Measurements from ENCODE around the gene PCNX2. TPM values are rescaled to one million over a fixed set of nuclear protein-coding genes. Genes with fewer than 3 reads are reported as not detected.

The PCNX2 gene
- total and polyA plus RNA-seq, 7 donors, result 1.8 to 13.8 (median 5.1) TPM

- no peak for DNase-seq
- no peak overlapping the region for H3K4me3 ChIP-seq
- no peaks in the 10 kb centered on the region for H3K36me3 ChIP-seq
- intact Hi-C loops (cut with DNase I), result no loop called here
- H3K4me1 ChIP-seq, result no peaks in the 10 kb centered on the region
- TF ChIP-seq CTCF (IDR thresholded peaks at IDR 0.05) (no peak), POLR2AphosphoS5 (IDR thresholded peaks at IDR 0.05) (no peak)
- 92 to 97% methylated on average over 6 of the region's 6 CpGs for WGBS, 2 donors
- H3K27ac ChIP-seq, result no peak overlapping the region
- no peaks in the 10 kb centered on the region for H3K9me3 ChIP-seq
- no peaks in the 10 kb centered on the region for H3K27me3 ChIP-seq
These were observed 143.7 kb downstream of the PCNX2 start for GRCh38 chr1:233151861-233152260.

GRCh38 chr1:233144434-233144833 lies 151.1 kb downstream of the PCNX2 start:
- Histone ChIP-seq H3K27me3 (no peaks in the 10 kb centered on the region), H3K4me1 (no peaks in the 10 kb centered on the region), H3K4me3 (no peak overlapping the region), H3K36me3 (no peaks in the 10 kb centered on the region), H3K9me3 (no peaks in the 10 kb centered on the region), H3K27ac (no peak overlapping the region)
- intact Hi-C loops (cut with DNase I), result no loop called here
- TF ChIP-seq EP300 (IDR thresholded peaks at IDR 0.05), result no peak
- TF ChIP-seq POLR2AphosphoS5 (IDR thresholded peaks at IDR 0.05), result no peak
- no peak for TF ChIP-seq CTCF (IDR thresholded peaks at IDR 0.05)
- no peak for TF ChIP-seq POLR2A (IDR thresholded peaks at IDR 0.05)
- WGBS, 2 donors, result 79 to 90% methylated on average over 2 of the region's 2 CpGs
- no peak for DNase-seq

- intact Hi-C loops (cut with DNase I), result no loop called here
- TF ChIP-seq EP300 (IDR thresholded peaks at IDR 0.05) (no peak), POLR2AphosphoS5 (IDR thresholded peaks at IDR 0.05) (no peak), CTCF (IDR thresholded peaks at IDR 0.05) (no peak), POLR2A (IDR thresholded peaks at IDR 0.05) (no peak)
- Histone ChIP-seq H3K4me3 (no peak overlapping the region), H3K9me3 (no peaks in the 10 kb centered on the region), H3K36me3 (no peaks in the 10 kb centered on the region), H3K27me3 (no peaks in the 10 kb centered on the region), H3K4me1 (no peaks in the 10 kb centered on the region), H3K27ac (no peak overlapping the region)
- 95 to 96% methylated on average over 4 of the region's 4 CpGs for WGBS, 2 donors
- no peak for DNase-seq
These were observed 152.3 kb downstream of the PCNX2 start for GRCh38 chr1:233143241-233143640.

GRCh38 chr1:233140974-233141373 lies 154.6 kb downstream of the PCNX2 start:
- Histone ChIP-seq H3K9me3 (no peaks in the 10 kb centered on the region), H3K27ac (peak overlapping the region in 2 of 4 donors; percentile 15 to 31), H3K4me3 (no peak overlapping the region), H3K36me3 (no peaks in the 10 kb centered on the region), H3K27me3 (no peaks in the 10 kb centered on the region), H3K4me1 (no peaks in the 10 kb centered on the region)
- no peak for TF ChIP-seq POLR2A (IDR thresholded peaks at IDR 0.05)
- no peak for TF ChIP-seq POLR2AphosphoS5 (IDR thresholded peaks at IDR 0.05)
- TF ChIP-seq EP300 (IDR thresholded peaks at IDR 0.05), result no peak
- TF ChIP-seq CTCF (IDR thresholded peaks at IDR 0.05), result no peak
- DNase-seq, result no peak
- intact Hi-C loops (cut with DNase I), result no loop called here

- no peak for TF ChIP-seq POLR2AphosphoS5 (IDR thresholded peaks at IDR 0.05)
- TF ChIP-seq EP300 (IDR thresholded peaks at IDR 0.05), result no peak
- TF ChIP-seq POLR2A (IDR thresholded peaks at IDR 0.05), result no peak
- TF ChIP-seq CTCF (IDR thresholded peaks at IDR 0.05), result no peak
- Histone ChIP-seq H3K36me3 (no peaks in the 10 kb centered on the region), H3K27me3 (no peaks in the 10 kb centered on the region), H3K27ac (peak overlapping the region in 2 of 4 donors; percentile 15 to 31), H3K4me3 (no peak overlapping the region), H3K4me1 (no peaks in the 10 kb centered on the region), H3K9me3 (no peaks in the 10 kb centered on the region)
- intact Hi-C loops (cut with DNase I), result no loop called here
- 82 to 94% methylated on average over 5 of the region's 5 CpGs for WGBS, 2 donors
- no peak for DNase-seq
These were observed 155.0 kb downstream of the PCNX2 start for GRCh38 chr1:233140499-233140898.

Data from sigmoid colon (tissue), 7 donors.